ENCODE data around the gene GAMT. TPM values are rescaled to one million over a fixed set of nuclear protein-coding genes. Genes with fewer than 3 reads are reported as not detected.

GAMT gene
- total RNA-seq, 1 donor from 2014 or later: 29.2 TPM

DNA sequence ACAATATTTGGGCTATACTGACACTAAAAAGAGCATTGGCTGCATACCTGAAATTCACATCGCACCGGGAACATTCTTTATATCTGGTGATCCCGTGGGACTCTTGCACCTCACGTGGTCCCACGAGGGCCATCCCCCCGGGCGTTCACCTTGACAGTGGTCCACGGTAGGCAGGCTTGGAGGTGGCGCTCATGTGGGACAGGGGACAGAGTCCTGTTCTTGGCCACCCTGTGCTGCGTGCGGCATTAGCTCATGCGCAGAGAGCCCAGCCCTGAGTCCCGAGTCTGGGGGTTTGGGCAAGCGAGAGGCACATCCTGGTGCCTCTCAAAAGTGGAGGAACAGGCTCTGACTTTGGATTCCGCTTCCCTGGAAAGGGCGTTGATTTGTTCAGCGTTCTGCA lies 7.5 kb downstream of the GAMT start:
- DNase-seq (ENCODE audit: low read depth): no peak
- no peak overlapping the region for H3K4me3 ChIP-seq (ENCODE audit: low read depth, low read length)
- TF ChIP-seq CTCF (conservative IDR thresholded peaks at IDR 0.05; ENCODE audit: low read depth, low read length): no peak

DNA sequence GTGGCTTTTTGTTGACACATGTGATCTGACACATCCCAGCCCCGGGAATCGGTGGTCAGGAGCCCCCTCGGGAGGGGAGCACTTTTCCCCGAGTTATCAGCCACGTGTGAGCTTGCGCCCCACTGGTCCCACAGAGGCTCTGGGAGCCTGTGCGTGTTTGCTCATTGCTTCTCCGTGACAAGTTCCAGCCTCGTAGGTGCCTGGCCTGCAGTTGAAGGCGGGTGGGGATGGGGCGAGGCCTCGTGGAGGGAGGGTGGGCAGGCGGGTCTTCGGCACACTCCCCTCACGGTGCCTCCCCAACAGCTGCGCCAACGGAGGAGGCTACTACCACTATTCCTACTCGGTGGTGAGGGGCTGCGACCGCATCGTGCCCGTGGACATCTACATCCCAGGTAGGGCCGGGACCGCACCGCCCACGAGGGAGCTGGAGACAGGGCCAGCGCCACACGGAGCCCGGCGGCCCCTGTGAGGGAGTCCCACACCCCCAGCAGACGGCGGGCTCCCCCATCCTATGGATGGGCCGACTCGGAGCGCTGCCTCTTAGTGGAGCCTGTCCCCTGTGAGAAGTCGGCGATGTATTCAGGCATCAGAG lies 8.3 kb downstream of the GAMT start:
- DNase-seq (ENCODE audit: low read depth): no peak
- no peak for TF ChIP-seq CTCF (conservative IDR thresholded peaks at IDR 0.05; ENCODE audit: low read depth, low read length)
- no peak overlapping the region for H3K4me3 ChIP-seq (ENCODE audit: low read depth, low read length)

GRCh38 chr19:1392407-1392806 lies 8.9 kb downstream of the GAMT start:
- TF ChIP-seq CTCF (conservative IDR thresholded peaks at IDR 0.05; ENCODE audit: low read depth, low read length): no peak
- no peak for DNase-seq (ENCODE audit: low read depth)
- H3K4me3 ChIP-seq (ENCODE audit: low read depth, low read length): no peak overlapping the region

DNA sequence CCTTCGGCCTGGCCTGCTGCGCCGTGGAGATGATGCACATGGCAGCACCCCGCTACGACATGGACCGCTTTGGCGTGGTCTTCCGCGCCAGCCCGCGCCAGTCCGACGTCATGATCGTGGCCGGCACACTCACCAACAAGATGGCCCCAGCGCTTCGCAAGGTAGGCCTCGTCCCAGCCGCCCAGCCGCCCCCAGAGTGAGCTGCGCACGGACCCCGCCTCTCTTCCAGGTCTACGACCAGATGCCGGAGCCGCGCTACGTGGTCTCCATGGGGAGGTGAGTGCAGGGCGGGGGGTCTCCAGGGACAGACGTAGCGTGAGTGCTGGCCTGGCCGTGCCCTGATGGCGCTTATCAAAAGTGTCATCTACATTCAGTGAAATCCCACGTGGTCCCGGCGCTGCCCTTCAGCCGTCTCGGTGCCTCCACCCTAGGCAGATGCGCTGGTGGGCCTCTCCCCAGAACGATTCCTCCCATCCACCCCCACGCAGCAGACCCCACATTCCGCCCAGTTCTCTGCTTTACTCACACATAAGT lies 10.4 kb downstream of the GAMT start:
- no peak overlapping the region for H3K4me3 ChIP-seq (ENCODE audit: low read depth, low read length)
- DNase-seq (ENCODE audit: low read depth): no peak
- TF ChIP-seq CTCF (conservative IDR thresholded peaks at IDR 0.05; ENCODE audit: low read depth, low read length): no peak

DNA sequence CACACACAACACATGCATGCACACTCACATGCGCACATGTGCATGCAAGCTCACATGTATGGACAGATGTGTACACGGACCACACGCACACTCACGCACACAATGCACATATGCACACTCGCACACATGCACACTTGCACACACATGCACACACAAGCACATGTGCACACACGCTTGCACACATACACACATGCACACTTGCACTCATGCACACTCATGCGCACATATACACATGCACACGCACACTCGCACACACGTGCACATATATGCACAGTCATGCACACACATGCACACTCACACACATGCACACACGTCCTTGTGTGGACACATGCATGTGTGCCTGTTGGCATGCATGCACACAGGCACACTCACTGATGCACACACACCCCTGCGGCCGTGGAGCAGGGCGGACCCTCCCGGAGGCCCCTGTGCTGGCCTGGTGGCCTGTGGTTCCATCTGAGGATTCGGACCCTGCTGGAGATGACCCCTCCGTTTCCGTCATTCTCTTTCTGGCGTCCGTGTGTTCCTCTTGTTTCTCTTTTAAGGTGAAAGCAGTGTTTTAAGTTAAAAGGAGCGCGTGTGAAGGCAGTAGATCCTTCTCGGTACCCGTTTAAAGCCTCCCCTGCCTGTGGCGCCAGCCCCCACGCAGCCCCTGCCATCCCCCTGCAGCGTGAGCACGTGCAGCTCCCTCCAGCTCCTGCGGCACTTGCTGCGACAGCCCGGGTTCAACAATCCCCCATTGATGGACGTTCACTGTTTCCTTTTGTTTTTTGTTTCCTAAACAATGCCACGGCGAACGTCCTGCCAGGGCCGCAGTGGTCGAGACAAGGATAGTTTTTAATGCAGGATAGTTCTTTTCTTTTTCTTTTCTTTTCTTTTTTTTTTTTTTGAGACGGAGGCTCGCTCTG lies 12.1 kb downstream of the GAMT start:
- no peak for DNase-seq (ENCODE audit: low read depth)
- no peak for TF ChIP-seq CTCF (conservative IDR thresholded peaks at IDR 0.05; ENCODE audit: low read depth, low read length)
- no peak overlapping the region for H3K4me3 ChIP-seq (ENCODE audit: low read depth, low read length)

DNA sequence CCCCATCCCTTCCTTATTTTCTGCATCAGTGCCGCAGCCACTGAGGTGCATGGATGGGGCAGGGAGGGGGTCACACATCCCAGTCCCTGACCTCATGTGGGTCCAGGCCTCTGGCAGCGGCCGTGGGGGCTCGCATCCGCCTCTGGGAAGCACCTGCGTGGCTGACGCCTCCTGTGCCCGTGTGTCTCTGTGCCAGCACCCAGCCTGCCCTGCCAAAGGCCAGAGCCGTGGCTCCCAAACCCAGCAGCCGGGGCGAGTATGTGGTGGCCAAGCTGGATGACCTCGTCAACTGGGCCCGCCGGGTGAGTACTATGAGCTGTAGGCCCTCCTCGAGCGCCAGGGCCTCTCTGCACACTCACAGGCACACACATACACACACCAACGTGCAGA lies 12.7 kb downstream of the GAMT start:
- TF ChIP-seq CTCF (conservative IDR thresholded peaks at IDR 0.05; ENCODE audit: low read depth, low read length): no peak
- DNase-seq (ENCODE audit: low read depth): no peak
- H3K4me3 ChIP-seq (ENCODE audit: low read depth, low read length): no peak overlapping the region

All from epithelial cell of proximal tubule (primary cell).